Measurements from ENCODE around the gene BCR. TPM values are rescaled to one million over a fixed set of nuclear protein-coding genes. Genes with fewer than 3 reads are reported as not detected.

The BCR gene
- polyA plus RNA-seq, 1 donor from 2014 or later, result 57.5 TPM

- Histone ChIP-seq H3K9me2 (ENCODE audit: insufficient read depth, low read length) (no peaks in the 10 kb centered on the region), H4K20me1 (ENCODE audit: insufficient read depth) (no peaks in the 10 kb centered on the region), H3K4me2 (ENCODE audit: low read length) (no peak overlapping the region), H3K27me3 (ENCODE audit: insufficient read depth, low read depth, low read length) (no peaks in the 10 kb centered on the region), H3K27ac (ENCODE audit: low read length) (no peak overlapping the region), H3K9me3 (ENCODE audit: low read length) (no peaks in the 10 kb centered on the region), H3K79me2 (replicated peaks; ENCODE audit: insufficient read depth, low read length) (no peaks in the 10 kb centered on the region), H3K4me3 (ENCODE audit: low read length) (no peak overlapping the region), H3F3A (ENCODE audit: insufficient read depth, low read length, poor library complexity, severe bottlenecking) (no peaks in the 10 kb centered on the region), H3K36me3 (ENCODE audit: insufficient read depth, low read length) (no peaks in the 10 kb centered on the region), H2AFZ (ENCODE audit: low read depth, low read length) (no peak overlapping the region), H3K9ac (ENCODE audit: low read length) (no peak overlapping the region)
- TF ChIP-seq RAD21 (conservative IDR thresholded peaks at IDR 0.05) (no peak), MXI1 (conservative IDR thresholded peaks at IDR 0.05; ENCODE audit: poor library complexity, severe bottlenecking) (no peak), TAF1 (IDR thresholded peaks at IDR 0.05; ENCODE audit: low read depth) (no peak), CTCF (IDR thresholded peaks at IDR 0.05; ENCODE audit: poor library complexity, severe bottlenecking) (no peak), SMC3 (conservative IDR thresholded peaks at IDR 0.05; ENCODE audit: poor library complexity) (no peak), EP300 (conservative IDR thresholded peaks at IDR 0.05; ENCODE audit: poor library complexity, severe bottlenecking) (no peak), POLR2AphosphoS5 (IDR thresholded peaks at IDR 0.05) (no peak), EZH2 (IDR thresholded peaks at IDR 0.05; ENCODE audit: borderline replicate concordance, insufficient read depth, low read length, poor library complexity, severe bottlenecking) (no peak)
- TF ChIP-seq, protein P1, sequence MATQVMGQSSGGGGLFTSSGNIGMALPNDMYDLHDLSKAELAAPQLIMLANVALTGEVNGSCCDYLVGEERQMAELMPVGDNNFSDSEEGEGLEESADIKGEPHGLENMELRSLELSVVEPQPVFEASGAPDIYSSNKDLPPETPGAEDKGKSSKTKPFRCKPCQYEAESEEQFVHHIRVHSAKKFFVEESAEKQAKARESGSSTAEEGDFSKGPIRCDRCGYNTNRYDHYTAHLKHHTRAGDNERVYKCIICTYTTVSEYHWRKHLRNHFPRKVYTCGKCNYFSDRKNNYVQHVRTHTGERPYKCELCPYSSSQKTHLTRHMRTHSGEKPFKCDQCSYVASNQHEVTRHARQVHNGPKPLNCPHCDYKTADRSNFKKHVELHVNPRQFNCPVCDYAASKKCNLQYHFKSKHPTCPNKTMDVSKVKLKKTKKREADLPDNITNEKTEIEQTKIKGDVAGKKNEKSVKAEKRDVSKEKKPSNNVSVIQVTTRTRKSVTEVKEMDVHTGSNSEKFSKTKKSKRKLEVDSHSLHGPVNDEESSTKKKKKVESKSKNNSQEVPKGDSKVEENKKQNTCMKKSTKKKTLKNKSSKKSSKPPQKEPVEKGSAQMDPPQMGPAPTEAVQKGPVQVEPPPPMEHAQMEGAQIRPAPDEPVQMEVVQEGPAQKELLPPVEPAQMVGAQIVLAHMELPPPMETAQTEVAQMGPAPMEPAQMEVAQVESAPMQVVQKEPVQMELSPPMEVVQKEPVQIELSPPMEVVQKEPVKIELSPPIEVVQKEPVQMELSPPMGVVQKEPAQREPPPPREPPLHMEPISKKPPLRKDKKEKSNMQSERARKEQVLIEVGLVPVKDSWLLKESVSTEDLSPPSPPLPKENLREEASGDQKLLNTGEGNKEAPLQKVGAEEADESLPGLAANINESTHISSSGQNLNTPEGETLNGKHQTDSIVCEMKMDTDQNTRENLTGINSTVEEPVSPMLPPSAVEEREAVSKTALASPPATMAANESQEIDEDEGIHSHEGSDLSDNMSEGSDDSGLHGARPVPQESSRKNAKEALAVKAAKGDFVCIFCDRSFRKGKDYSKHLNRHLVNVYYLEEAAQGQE (IDR thresholded peaks at IDR 0.05; ENCODE audit: borderline replicate concordance), result no peak
These were observed 4.3 kb upstream of the BCR start for GRCh38 chr22:23175817-23176644.

DNA sequence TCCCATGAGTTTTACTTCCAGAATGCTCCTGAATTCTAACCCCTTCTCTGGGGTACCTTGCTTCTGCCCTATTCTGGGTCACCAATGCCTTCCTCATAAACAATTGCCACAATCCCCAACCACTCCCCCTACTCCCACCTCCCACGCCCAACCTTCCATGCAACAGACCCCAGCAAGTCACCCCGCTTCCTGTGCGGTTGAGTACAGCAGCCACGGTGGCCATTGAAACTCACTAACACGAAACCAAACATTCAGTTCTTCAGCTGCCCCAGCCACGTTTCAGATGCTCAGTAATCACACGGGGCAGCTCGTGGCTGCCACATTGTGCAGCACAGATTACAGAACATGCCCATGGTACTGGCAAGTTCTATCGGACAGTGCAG, 3.7 kb upstream of the BCR start:
- H3K79me2 ChIP-seq (replicated peaks; ENCODE audit: insufficient read depth, low read length), result peaks cover 5% of the 10 kb centered on the region
- TF ChIP-seq POLR2AphosphoS5 (IDR thresholded peaks at IDR 0.05) (no peak), SMC3 (conservative IDR thresholded peaks at IDR 0.05; ENCODE audit: poor library complexity) (no peak), MXI1 (conservative IDR thresholded peaks at IDR 0.05; ENCODE audit: poor library complexity, severe bottlenecking) (no peak), TAF1 (IDR thresholded peaks at IDR 0.05; ENCODE audit: low read depth) (no peak), EZH2 (IDR thresholded peaks at IDR 0.05; ENCODE audit: borderline replicate concordance, insufficient read depth, low read length, poor library complexity, severe bottlenecking) (no peak)
- no peak overlapping the region for H3K27ac ChIP-seq (ENCODE audit: low read length)
- no peak overlapping the region for H3K4me2 ChIP-seq (ENCODE audit: low read length)
- H3K9me3 ChIP-seq (ENCODE audit: low read length), result no peaks in the 10 kb centered on the region
- H2AFZ ChIP-seq (ENCODE audit: low read depth, low read length), result no peak overlapping the region
- H3F3A ChIP-seq (ENCODE audit: insufficient read depth, low read length, poor library complexity, severe bottlenecking), result no peaks in the 10 kb centered on the region
- peak overlapping the region; percentile 10 for H3K4me3 ChIP-seq (ENCODE audit: low read length)
- no peaks in the 10 kb centered on the region for H3K27me3 ChIP-seq (ENCODE audit: insufficient read depth, low read depth, low read length)
- H3K9me2 ChIP-seq (ENCODE audit: insufficient read depth, low read length), result no peaks in the 10 kb centered on the region
- H3K9ac ChIP-seq (ENCODE audit: low read length), result no peak overlapping the region
- H3K36me3 ChIP-seq (ENCODE audit: insufficient read depth, low read length), result no peaks in the 10 kb centered on the region
- peaks cover 2% of the 10 kb centered on the region for H4K20me1 ChIP-seq (ENCODE audit: insufficient read depth)
